Measurements from ENCODE around the gene DARS1.

GRCh38 chr2:135903650-135904049 is 81.8 kb downstream of the DARS1 start:
- TF ChIP-seq CTCF (IDR thresholded peaks at IDR 0.05; ENCODE audit: low read length) = no peak
- no peak for TF ChIP-seq EZH2 (IDR thresholded peaks at IDR 0.05; ENCODE audit: borderline replicate concordance, low read length)
